Measurements from ENCODE around the gene PREX1.
A peak's percentile ranks its signal among the peaks of the same experiment; 100 is the strongest.
"Not testable (repeated sequence)": the region's sequence is repeated elsewhere in the genome, so short reads cannot be mapped to it uniquely, and the experiment has no call there.

PREX1 gene

GRCh38 chr20:48761874-48762273 is 65.9 kb downstream of the PREX1 start:
- H3K4me1 ChIP-seq (ENCODE audit: control insufficient read depth, insufficient read depth, low read length, poor library complexity, severe bottlenecking) = peaks cover 60% of the 10 kb centered on the region
- no peaks in the 10 kb centered on the region for H3K27me3 ChIP-seq (replicated peaks; ENCODE audit: control insufficient read depth, insufficient read depth, low read length, poor library complexity, severe bottlenecking)
- H3K36me3 ChIP-seq (ENCODE audit: control insufficient read depth, insufficient read depth, low read length) = no peaks in the 10 kb centered on the region
- peak overlapping the region; percentile 82 for H3K27ac ChIP-seq (ENCODE audit: insufficient read depth, low read length, poor library complexity, severe bottlenecking)
- no peaks in the 10 kb centered on the region for H3K9me3 ChIP-seq (ENCODE audit: control insufficient read depth, low read length)
- no peak for DNase-seq
- no peak overlapping the region for H3K4me3 ChIP-seq (ENCODE audit: insufficient read depth, low read depth, low read length, poor library complexity, severe bottlenecking)

DNA sequence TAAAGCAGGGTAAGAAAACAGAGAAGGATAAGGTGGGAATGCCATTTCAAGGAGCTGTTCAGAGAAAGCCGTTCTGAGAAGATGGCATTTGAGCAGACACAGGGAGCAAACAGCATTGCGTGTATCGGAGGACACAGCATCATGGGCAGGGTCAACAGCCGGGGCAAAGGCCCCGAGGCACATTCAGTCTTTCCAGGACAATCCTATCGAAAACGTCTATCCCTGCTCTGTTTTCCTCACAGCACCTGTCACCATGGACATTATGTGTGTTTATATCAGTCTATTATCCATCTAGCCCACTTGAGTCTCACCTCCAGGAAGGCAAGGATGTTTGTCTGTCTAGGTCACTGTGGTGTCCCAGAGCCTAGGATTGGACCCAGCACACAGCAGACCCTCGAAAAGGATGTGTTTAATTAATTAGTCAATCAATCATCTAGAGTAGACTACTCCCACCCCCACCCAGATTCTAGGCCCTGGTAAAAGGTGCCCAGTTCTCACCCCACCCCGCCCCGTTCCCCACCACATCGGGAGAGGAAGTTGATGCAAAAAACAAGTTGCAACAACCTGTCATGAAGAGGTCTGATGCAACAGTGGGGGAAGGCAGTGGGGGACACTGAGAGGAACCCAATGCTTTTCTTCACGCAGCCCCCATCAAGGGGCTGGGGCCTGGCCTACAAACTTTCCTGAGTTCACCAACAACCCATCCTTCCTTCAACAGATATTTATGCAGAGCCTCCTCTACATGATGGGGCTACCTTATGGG is 66.6 kb downstream of the PREX1 start:
- Histone ChIP-seq H3K4me3 (ENCODE audit: insufficient read depth, low read depth, low read length, poor library complexity, severe bottlenecking) (peak overlapping the region; percentile 22), H3K36me3 (ENCODE audit: control insufficient read depth, insufficient read depth, low read length) (no peaks in the 10 kb centered on the region), H3K4me1 (ENCODE audit: control insufficient read depth, insufficient read depth, low read length, poor library complexity, severe bottlenecking) (peaks cover 53% of the 10 kb centered on the region), H3K27ac (ENCODE audit: insufficient read depth, low read length, poor library complexity, severe bottlenecking) (peak overlapping the region; percentile 82), H3K27me3 (replicated peaks; ENCODE audit: control insufficient read depth, insufficient read depth, low read length, poor library complexity, severe bottlenecking) (no peaks in the 10 kb centered on the region), H3K9me3 (ENCODE audit: control insufficient read depth, low read length) (no peaks in the 10 kb centered on the region)
- DNase-seq = peak; percentile 19 to 60 (median 50)

DNA sequence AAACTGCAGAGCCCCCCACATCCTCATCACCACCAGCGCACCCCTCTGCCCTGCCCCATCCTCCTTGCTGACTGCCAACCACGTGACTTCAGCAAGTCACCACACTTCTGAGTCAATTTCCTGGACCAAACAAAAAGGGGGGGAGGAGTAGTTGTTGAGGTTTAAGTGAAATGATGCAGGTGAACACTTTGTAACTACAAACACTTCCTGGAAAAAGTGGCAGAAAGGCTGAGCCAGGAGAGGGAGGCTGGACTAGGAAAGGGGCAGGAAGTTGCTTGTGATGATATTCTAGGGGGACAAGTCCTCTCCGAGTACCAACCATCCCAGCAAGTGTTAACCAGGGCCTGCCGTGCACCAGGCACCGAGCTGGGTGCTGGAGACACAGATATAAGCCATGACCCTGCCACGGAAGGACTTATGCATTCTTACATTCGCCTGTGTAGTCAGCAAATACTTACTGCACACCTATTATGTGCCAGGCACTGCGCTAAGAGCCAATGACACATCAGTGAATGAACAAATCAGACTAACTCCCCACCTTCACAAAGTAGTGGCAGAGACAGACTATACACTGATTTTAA is 67.3 kb downstream of the PREX1 start:
- H3K9me3 ChIP-seq (ENCODE audit: control insufficient read depth, low read length) = no peaks in the 10 kb centered on the region
- H3K27me3 ChIP-seq (replicated peaks; ENCODE audit: control insufficient read depth, insufficient read depth, low read length, poor library complexity, severe bottlenecking) = no peaks in the 10 kb centered on the region
- DNase-seq = peak; percentile 61 to 76 (median 64)
- H3K27ac ChIP-seq (ENCODE audit: insufficient read depth, low read length, poor library complexity, severe bottlenecking) = peak overlapping the region; percentile 82
- peak overlapping the region; percentile 11 for H3K4me3 ChIP-seq (ENCODE audit: insufficient read depth, low read depth, low read length, poor library complexity, severe bottlenecking)
- H3K4me1 ChIP-seq (ENCODE audit: control insufficient read depth, insufficient read depth, low read length, poor library complexity, severe bottlenecking) = peaks cover 53% of the 10 kb centered on the region
- no peaks in the 10 kb centered on the region for H3K36me3 ChIP-seq (ENCODE audit: control insufficient read depth, insufficient read depth, low read length)

- H3K27ac ChIP-seq (ENCODE audit: insufficient read depth, low read length, poor library complexity, severe bottlenecking) = peak overlapping the region; percentile 82
Observed at GRCh38 chr20:48759631-48760245, 68.1 kb downstream of the PREX1 start.

DNA sequence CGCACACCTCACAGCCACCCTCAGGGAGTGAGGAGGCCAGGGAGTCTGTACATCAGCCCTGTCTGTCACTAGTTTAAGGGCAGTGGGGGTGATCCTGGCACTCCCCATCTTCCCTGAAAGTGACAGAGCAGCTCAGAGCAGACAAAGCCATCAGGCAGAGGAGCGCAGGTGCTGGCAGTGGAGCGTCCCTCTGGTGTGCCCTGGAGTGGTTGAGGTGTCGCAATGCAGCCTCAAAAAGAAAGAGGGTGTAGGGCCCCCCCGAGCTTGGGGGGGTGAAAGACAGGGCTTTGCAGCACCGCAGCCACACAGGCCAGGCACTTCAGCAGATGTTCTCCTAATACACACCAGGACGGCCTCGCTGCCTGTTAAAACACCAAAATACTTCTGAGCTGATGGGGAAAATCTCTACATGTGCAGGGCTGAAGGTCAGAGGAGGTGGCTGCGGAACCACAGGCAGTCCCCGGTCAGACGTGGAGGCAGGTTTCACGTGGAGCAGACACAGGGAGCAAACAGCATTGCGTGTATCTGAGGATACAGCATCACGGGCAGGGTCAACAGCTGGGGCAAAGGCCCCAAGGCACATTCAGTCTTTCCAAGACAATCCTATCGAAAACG is 69.5 kb downstream of the PREX1 start:
- H3K9me3 ChIP-seq (ENCODE audit: control insufficient read depth, low read length) = no peaks in the 10 kb centered on the region
- no peak overlapping the region for H3K4me3 ChIP-seq (ENCODE audit: insufficient read depth, low read depth, low read length, poor library complexity, severe bottlenecking)
- peak in 1 of 3 donors; percentile 50 for DNase-seq
- no peaks in the 10 kb centered on the region for H3K27me3 ChIP-seq (replicated peaks; ENCODE audit: control insufficient read depth, insufficient read depth, low read length, poor library complexity, severe bottlenecking)
- H3K27ac ChIP-seq (ENCODE audit: insufficient read depth, low read length, poor library complexity, severe bottlenecking) = no peak overlapping the region
- peaks cover 7% of the 10 kb centered on the region for H3K36me3 ChIP-seq (ENCODE audit: control insufficient read depth, insufficient read depth, low read length)
- H3K4me1 ChIP-seq (ENCODE audit: control insufficient read depth, insufficient read depth, low read length, poor library complexity, severe bottlenecking) = peaks cover 62% of the 10 kb centered on the region

More at GRCh38 chr20:48759631-48760245, 68.1 kb downstream of the PREX1 start:
- Histone ChIP-seq H3K4me1 (ENCODE audit: control insufficient read depth, insufficient read depth, low read length, poor library complexity, severe bottlenecking) (peaks cover 53% of the 10 kb centered on the region), H3K27me3 (replicated peaks; ENCODE audit: control insufficient read depth, insufficient read depth, low read length, poor library complexity, severe bottlenecking) (no peaks in the 10 kb centered on the region), H3K36me3 (ENCODE audit: control insufficient read depth, insufficient read depth, low read length) (peaks cover 3% of the 10 kb centered on the region), H3K9me3 (ENCODE audit: control insufficient read depth, low read length) (no peaks in the 10 kb centered on the region), H3K4me3 (ENCODE audit: insufficient read depth, low read depth, low read length, poor library complexity, severe bottlenecking) (no peak overlapping the region)
- DNase-seq = no peak

DNA sequence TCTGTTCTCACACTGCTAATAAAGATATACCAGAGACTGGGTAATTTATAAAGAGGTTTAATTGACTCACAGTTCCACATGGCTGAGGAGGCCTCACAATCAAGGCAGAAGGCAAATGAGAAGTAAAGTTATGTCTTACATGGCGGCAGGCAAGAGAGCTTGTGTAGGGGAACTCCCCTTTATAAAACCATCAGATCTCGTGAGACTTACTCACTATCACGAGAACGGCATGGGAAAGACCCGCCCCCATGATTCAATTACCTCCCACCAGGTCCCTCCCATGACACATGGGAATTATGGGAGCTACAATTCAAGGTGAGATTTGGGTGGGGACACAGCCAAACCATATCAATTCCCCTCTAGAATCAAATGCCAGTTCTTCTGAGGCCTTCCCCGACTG is 71.0 kb downstream of the PREX1 start:
- not testable (repeated sequence) for H3K27ac ChIP-seq (ENCODE audit: insufficient read depth, low read length, poor library complexity, severe bottlenecking); H3K36me3 ChIP-seq (ENCODE audit: control insufficient read depth, insufficient read depth, low read length); DNase-seq; H3K27me3 ChIP-seq (replicated peaks; ENCODE audit: control insufficient read depth, insufficient read depth, low read length, poor library complexity, severe bottlenecking); H3K9me3 ChIP-seq (ENCODE audit: control insufficient read depth, low read length); H3K4me3 ChIP-seq (ENCODE audit: insufficient read depth, low read depth, low read length, poor library complexity, severe bottlenecking)
- peaks cover 70% of the 10 kb centered on the region for H3K4me1 ChIP-seq (ENCODE audit: control insufficient read depth, insufficient read depth, low read length, poor library complexity, severe bottlenecking)

- H3K27me3 ChIP-seq (replicated peaks; ENCODE audit: control insufficient read depth, insufficient read depth, low read length, poor library complexity, severe bottlenecking) = no peaks in the 10 kb centered on the region
- no peak for DNase-seq
- peaks cover 62% of the 10 kb centered on the region for H3K4me1 ChIP-seq (ENCODE audit: control insufficient read depth, insufficient read depth, low read length, poor library complexity, severe bottlenecking)
- no peaks in the 10 kb centered on the region for H3K9me3 ChIP-seq (ENCODE audit: control insufficient read depth, low read length)
- peaks cover 7% of the 10 kb centered on the region for H3K36me3 ChIP-seq (ENCODE audit: control insufficient read depth, insufficient read depth, low read length)
- no peak overlapping the region for H3K4me3 ChIP-seq (ENCODE audit: insufficient read depth, low read depth, low read length, poor library complexity, severe bottlenecking)
- H3K27ac ChIP-seq (ENCODE audit: insufficient read depth, low read length, poor library complexity, severe bottlenecking) = peak overlapping the region; percentile 26
Observed at GRCh38 chr20:48754292-48754691, 73.5 kb downstream of the PREX1 start.

- Histone ChIP-seq H3K4me1 (ENCODE audit: control insufficient read depth, insufficient read depth, low read length, poor library complexity, severe bottlenecking) (peaks cover 56% of the 10 kb centered on the region), H3K4me3 (ENCODE audit: insufficient read depth, low read depth, low read length, poor library complexity, severe bottlenecking) (no peak overlapping the region), H3K36me3 (ENCODE audit: control insufficient read depth, insufficient read depth, low read length) (peaks cover 7% of the 10 kb centered on the region), H3K9me3 (ENCODE audit: control insufficient read depth, low read length) (no peaks in the 10 kb centered on the region), H3K27ac (ENCODE audit: insufficient read depth, low read length, poor library complexity, severe bottlenecking) (peak overlapping the region; percentile 40), H3K27me3 (replicated peaks; ENCODE audit: control insufficient read depth, insufficient read depth, low read length, poor library complexity, severe bottlenecking) (no peaks in the 10 kb centered on the region)
- no peak for DNase-seq
Observed at GRCh38 chr20:48752963-48753362, 74.8 kb downstream of the PREX1 start.

- Histone ChIP-seq H3K27me3 (replicated peaks; ENCODE audit: control insufficient read depth, insufficient read depth, low read length, poor library complexity, severe bottlenecking) (no peaks in the 10 kb centered on the region), H3K4me1 (ENCODE audit: control insufficient read depth, insufficient read depth, low read length, poor library complexity, severe bottlenecking) (peaks cover 46% of the 10 kb centered on the region)
Observed at GRCh38 chr20:48751871-48752270, 75.9 kb downstream of the PREX1 start.

More at GRCh38 chr20:48751871-48752270, 75.9 kb downstream of the PREX1 start:
- Histone ChIP-seq H3K27ac (ENCODE audit: insufficient read depth, low read length, poor library complexity, severe bottlenecking) (peak overlapping the region; percentile 63), H3K9me3 (ENCODE audit: control insufficient read depth, low read length) (no peaks in the 10 kb centered on the region), H3K4me3 (ENCODE audit: insufficient read depth, low read depth, low read length, poor library complexity, severe bottlenecking) (peak overlapping the region; percentile 9), H3K36me3 (ENCODE audit: control insufficient read depth, insufficient read depth, low read length) (peaks cover 17% of the 10 kb centered on the region)
- no peak for DNase-seq
